Measurements from ENCODE around the gene FAM170B.

The FAM170B gene

GRCh38 chr10:49107111-49107886, 26.5 kb downstream of the FAM170B start:
- DNase-seq (ENCODE audit: low read depth in 1 of 2, low spot score in 1 of 2), result no peak

- no peak for DNase-seq (ENCODE audit: low read depth in 1 of 2, low spot score in 1 of 2)
Observed at GRCh38 chr10:49106451-49106850, 27.4 kb downstream of the FAM170B start.

- no peak for DNase-seq (ENCODE audit: low read depth in 1 of 2, low spot score in 1 of 2)
Observed at GRCh38 chr10:49105076-49105475, 28.7 kb downstream of the FAM170B start.

GRCh38 chr10:49104323-49104722, 29.5 kb downstream of the FAM170B start:
- no peak for DNase-seq (ENCODE audit: low read depth in 1 of 2, low spot score in 1 of 2)

- DNase-seq (ENCODE audit: low read depth in 1 of 2, low spot score in 1 of 2), result no peak
Observed at GRCh38 chr10:49103761-49104160, 30.1 kb downstream of the FAM170B start.

- no peak for DNase-seq (ENCODE audit: low read depth in 1 of 2, low spot score in 1 of 2)
Observed at GRCh38 chr10:49099046-49099445, 34.8 kb downstream of the FAM170B start.

GRCh38 chr10:49096890-49097445, 36.9 kb downstream of the FAM170B start:
- DNase-seq (ENCODE audit: low read depth in 1 of 2, low spot score in 1 of 2), result no peak

- no peak for DNase-seq (ENCODE audit: low read depth in 1 of 2, low spot score in 1 of 2)
Observed at GRCh38 chr10:49094646-49095045, 39.2 kb downstream of the FAM170B start.

GRCh38 chr10:49093922-49094321, 39.9 kb downstream of the FAM170B start:
- DNase-seq (ENCODE audit: low read depth in 1 of 2, low spot score in 1 of 2), result no peak

- no peak for DNase-seq (ENCODE audit: low read depth in 1 of 2, low spot score in 1 of 2)
Observed at GRCh38 chr10:49092477-49092876, 41.3 kb downstream of the FAM170B start.

GRCh38 chr10:49091450-49092210, 42.2 kb downstream of the FAM170B start:
- no peak for DNase-seq (ENCODE audit: low read depth in 1 of 2, low spot score in 1 of 2)

- no peak for DNase-seq (ENCODE audit: low read depth in 1 of 2, low spot score in 1 of 2)
Observed at GRCh38 chr10:49090696-49091380, 43.0 kb downstream of the FAM170B start.

- no peak for DNase-seq (ENCODE audit: low read depth in 1 of 2, low spot score in 1 of 2)
Observed at GRCh38 chr10:49090189-49090575, 43.6 kb downstream of the FAM170B start.

GRCh38 chr10:49089557-49090188, 44.1 kb downstream of the FAM170B start:
- no peak for DNase-seq (ENCODE audit: low read depth in 1 of 2, low spot score in 1 of 2)

- DNase-seq (ENCODE audit: low read depth in 1 of 2, low spot score in 1 of 2), result no peak
Observed at GRCh38 chr10:49089152-49089551, 44.7 kb downstream of the FAM170B start.

- DNase-seq (ENCODE audit: low read depth in 1 of 2, low spot score in 1 of 2), result no peak
Observed at GRCh38 chr10:49086889-49087288, 46.9 kb downstream of the FAM170B start.

GRCh38 chr10:49083261-49083660, 50.6 kb downstream of the FAM170B start:
- no peak for DNase-seq (ENCODE audit: low read depth in 1 of 2, low spot score in 1 of 2)

GRCh38 chr10:49082766-49083165, 51.1 kb downstream of the FAM170B start:
- DNase-seq (ENCODE audit: low read depth in 1 of 2, low spot score in 1 of 2), result no peak

GRCh38 chr10:49081547-49082275, 52.1 kb downstream of the FAM170B start:
- DNase-seq (ENCODE audit: low read depth in 1 of 2, low spot score in 1 of 2), result no peak
